ENCODE results near the gene NKAIN1. TPM values are rescaled to one million over a fixed set of nuclear protein-coding genes. Genes with fewer than 3 reads are reported as not detected.
"Not testable (repeated sequence)": the region's sequence is repeated elsewhere in the genome, so short reads cannot be mapped to it uniquely, and the experiment has no call there.

Gene NKAIN1
- polyA plus RNA-seq, result under 1 TPM in 2 of 4 donors, not detected in 2; 0.27 to 0.94 TPM
- long read RNA-seq, donor 1, result 0 reads
- long read RNA-seq, donor 2, result 0 reads
- long read RNA-seq, donor 3, result 0 reads
- long read RNA-seq, donor 4, result 0 reads
- long read RNA-seq, donor 5, result 0 reads
- long read RNA-seq, donor 6, result 0 reads
- long read RNA-seq, donor 7, result 0 reads
- long read RNA-seq, donor 8, result 0 reads
- long read RNA-seq, donor 9, result 0 reads
- long read RNA-seq, donor 10, transcript NKAIN1-201 (7 exons, 2,589 nt), result major isoform, 6 of 6 reads
- long read RNA-seq, donor 10, partial matches to known transcripts, result 0 of 6 reads
- long read RNA-seq, donor 10, other reads (novel, unspliced or antisense), result 0 of 6 reads

GRCh38 chr1:31239653-31240241, at the start of gene NKAIN1:
Gene NKAIN1, minus strand, starts transcription at chr1:31239887. Its CDS starts 340 bp downstream, at chr1:31239547.
- Histone ChIP-seq H3K4me1 (ENCODE audit: control insufficient read depth in 3 of 3, insufficient read depth in 2 of 3, low read depth in 1 of 3, low read length in 2 of 3) (peaks cover 0 to 7% (median 3%) of the 10 kb centered on the region in 3 donors), H3K27me3 (ENCODE audit: control insufficient read depth in 3 of 3, insufficient read depth in 3 of 3, low read length in 3 of 3) (peaks cover 4 to 56% (median 31%) of the 10 kb centered on the region in 3 donors), H3K27ac (ENCODE audit: low read depth in 1 of 3, low read length in 2 of 3) (no peak within 1 kb of the TSS), H3K9me3 (ENCODE audit: control insufficient read depth in 2 of 2, insufficient read depth in 1 of 2, low read depth in 1 of 2, low read length in 1 of 2) (no peaks in the 10 kb centered on the region), H3K36me3 (ENCODE audit: control insufficient read depth in 3 of 3, insufficient read depth in 2 of 3, low read depth in 1 of 3, low read length in 3 of 3) (no peaks in the 10 kb centered on the region), H3K4me3 (ENCODE audit: low read depth in 1 of 3, low read length in 3 of 3) (peak within 1 kb of the TSS in 2 of 3 donors; percentile 18 to 42)
- 1% methylated on average over 44 to 57 of the region's 57 CpGs for WGBS, 3 donors
- DNase-seq (peak; percentile 29 to 48), FAIRE-seq (no peak)

GRCh38 chr1:31289021-31289420, 49.3 kb upstream of the NKAIN1 start:
- Histone ChIP-seq H3K27ac (ENCODE audit: low read depth in 1 of 3, low read length in 2 of 3) (no peak overlapping the region), H3K9me3 (ENCODE audit: control insufficient read depth in 2 of 2, insufficient read depth in 1 of 2, low read depth in 1 of 2, low read length in 1 of 2) (no peaks in the 10 kb centered on the region), H3K27me3 (ENCODE audit: control insufficient read depth in 3 of 3, insufficient read depth in 3 of 3, low read length in 3 of 3) (no peaks in the 10 kb centered on the region), H3K4me3 (ENCODE audit: low read depth in 1 of 3, low read length in 3 of 3) (no peak overlapping the region), H3K36me3 (ENCODE audit: control insufficient read depth in 3 of 3, insufficient read depth in 2 of 3, low read depth in 1 of 3, low read length in 3 of 3) (peaks cover 10 to 52% (median 12%) of the 10 kb centered on the region in 3 donors), H3K4me1 (ENCODE audit: control insufficient read depth in 3 of 3, insufficient read depth in 2 of 3, low read depth in 1 of 3, low read length in 2 of 3) (no peaks in the 10 kb centered on the region)
- FAIRE-seq (no peak), DNase-seq (no peak)
- WGBS, 3 donors, result 75 to 91% (median 85%) methylated on average over 4 of the region's 4 CpGs

DNA sequence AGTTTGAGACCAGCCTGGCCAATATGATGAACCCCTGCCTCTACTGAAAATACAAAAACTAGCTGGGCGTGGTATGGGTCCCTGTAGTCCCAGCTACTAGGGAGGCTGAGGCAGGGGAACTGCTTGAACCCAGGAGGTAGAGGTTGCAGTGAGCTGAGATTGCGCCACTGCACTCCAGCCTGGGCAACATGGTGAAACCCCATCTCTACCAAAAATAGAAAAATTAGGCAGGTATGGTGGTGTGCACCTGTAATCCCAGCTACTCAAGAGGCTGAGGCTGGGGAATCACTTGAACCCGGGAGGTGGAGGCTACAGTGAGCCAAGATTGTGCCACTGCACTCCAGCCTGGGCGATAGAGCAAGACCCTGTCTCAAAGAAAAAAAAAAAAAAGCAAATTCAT, 48.1 kb upstream of the NKAIN1 start:
- H3K36me3 ChIP-seq (ENCODE audit: control insufficient read depth in 3 of 3, insufficient read depth in 2 of 3, low read depth in 1 of 3, low read length in 3 of 3), result peaks cover 10 to 55% (median 12%) of the 10 kb centered on the region in 3 donors
- H3K4me1 ChIP-seq (ENCODE audit: control insufficient read depth in 3 of 3, insufficient read depth in 2 of 3, low read depth in 1 of 3, low read length in 2 of 3); FAIRE-seq; H3K9me3 ChIP-seq (ENCODE audit: control insufficient read depth in 2 of 2, insufficient read depth in 1 of 2, low read depth in 1 of 2, low read length in 1 of 2); H3K4me3 ChIP-seq (ENCODE audit: low read depth in 1 of 3, low read length in 3 of 3); H3K27me3 ChIP-seq (ENCODE audit: control insufficient read depth in 3 of 3, insufficient read depth in 3 of 3, low read length in 3 of 3); H3K27ac ChIP-seq (ENCODE audit: low read depth in 1 of 3, low read length in 2 of 3); DNase-seq: not testable (repeated sequence)
- WGBS, 3 donors, result 93 to 99% (median 95%) methylated on average over 4 of the region's 4 CpGs

DNA sequence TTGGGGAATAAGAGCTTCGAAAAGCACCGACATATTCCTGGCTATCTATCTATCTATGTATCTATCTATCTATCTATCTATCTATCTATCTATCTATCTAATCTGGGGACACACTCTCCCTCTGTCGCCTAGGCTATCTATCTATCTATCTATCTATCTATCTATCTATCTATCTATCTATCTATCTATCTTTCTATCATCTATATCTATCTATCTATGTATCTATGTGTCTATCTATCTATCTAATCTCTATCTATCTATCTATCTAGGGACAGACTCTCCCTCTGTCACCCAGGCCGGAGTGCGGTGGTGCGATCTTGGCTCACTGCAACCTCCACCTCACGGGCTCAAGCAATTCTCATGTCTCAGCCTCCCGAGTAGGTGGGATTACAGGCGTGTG, 42.7 kb upstream of the NKAIN1 start:
- not testable (repeated sequence) for H3K27me3 ChIP-seq (ENCODE audit: control insufficient read depth in 3 of 3, insufficient read depth in 3 of 3, low read length in 3 of 3); H3K9me3 ChIP-seq (ENCODE audit: control insufficient read depth in 2 of 2, insufficient read depth in 1 of 2, low read depth in 1 of 2, low read length in 1 of 2); DNase-seq; H3K27ac ChIP-seq (ENCODE audit: low read depth in 1 of 3, low read length in 2 of 3); FAIRE-seq; H3K4me1 ChIP-seq (ENCODE audit: control insufficient read depth in 3 of 3, insufficient read depth in 2 of 3, low read depth in 1 of 3, low read length in 2 of 3); H3K4me3 ChIP-seq (ENCODE audit: low read depth in 1 of 3, low read length in 3 of 3)
- H3K36me3 ChIP-seq (ENCODE audit: control insufficient read depth in 3 of 3, insufficient read depth in 2 of 3, low read depth in 1 of 3, low read length in 3 of 3), result peaks cover 9 to 32% (median 16%) of the 10 kb centered on the region in 3 donors
- WGBS, 3 donors, result 94 to 95% (median 94%) methylated on average over 9 of the region's 9 CpGs

DNA sequence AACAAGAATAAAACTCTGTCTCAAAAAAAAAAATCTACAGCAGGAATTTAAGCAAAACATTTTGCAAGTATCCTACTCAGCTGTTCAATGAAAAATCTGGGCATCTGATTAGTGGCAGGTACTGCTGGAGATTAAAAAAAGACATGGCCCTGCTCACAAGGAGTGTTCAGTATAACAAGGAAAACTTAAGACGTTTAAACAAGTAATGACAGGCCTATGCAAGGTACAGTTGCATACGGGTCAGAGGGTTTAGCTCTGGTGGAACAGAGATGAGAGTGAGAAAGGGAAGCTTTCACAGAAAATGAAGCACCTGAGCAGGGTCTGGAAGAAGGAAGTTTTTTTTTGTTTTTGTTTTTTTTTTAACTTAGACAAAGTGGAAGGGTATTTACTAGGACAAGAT, 33.9 kb upstream of the NKAIN1 start:
- peaks cover 8 to 31% (median 11%) of the 10 kb centered on the region in 3 donors for H3K36me3 ChIP-seq (ENCODE audit: control insufficient read depth in 3 of 3, insufficient read depth in 2 of 3, low read depth in 1 of 3, low read length in 3 of 3)
- WGBS, 3 donors, result 67 to 83% (median 82%) methylated on average over 2 of the region's 2 CpGs

DNA sequence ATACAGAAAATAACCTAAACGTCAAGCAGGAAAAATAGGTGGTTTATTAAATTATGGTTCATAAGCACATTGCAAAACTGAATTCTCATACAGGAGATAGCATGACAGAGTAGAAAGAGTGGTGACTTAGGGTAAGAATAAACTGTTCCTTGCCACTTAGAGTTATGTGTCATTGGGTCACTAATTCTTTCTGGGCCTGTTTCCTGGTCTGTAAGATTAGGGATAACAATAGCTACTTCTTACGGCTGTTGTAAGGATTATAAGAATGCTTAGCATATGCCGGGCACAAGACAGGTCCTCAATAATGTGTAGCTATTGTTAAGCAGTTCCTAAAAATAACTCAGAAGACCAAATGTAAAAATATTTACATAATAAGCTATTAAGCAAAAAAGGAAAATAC, 32.7 kb upstream of the NKAIN1 start:
- no peak overlapping the region for H3K27ac ChIP-seq (ENCODE audit: low read depth in 1 of 3, low read length in 2 of 3)
- H3K36me3 ChIP-seq (ENCODE audit: control insufficient read depth in 3 of 3, insufficient read depth in 2 of 3, low read depth in 1 of 3, low read length in 3 of 3), result peaks cover 10 to 37% (median 10%) of the 10 kb centered on the region in 3 donors
- FAIRE-seq, result no peak
- H3K9me3 ChIP-seq (ENCODE audit: control insufficient read depth in 2 of 2, insufficient read depth in 1 of 2, low read depth in 1 of 2, low read length in 1 of 2), result no peaks in the 10 kb centered on the region
- no peak for DNase-seq
- 62 to 85% (median 81%) methylated on average over 3 of the region's 3 CpGs for WGBS, 3 donors
- H3K27me3 ChIP-seq (ENCODE audit: control insufficient read depth in 3 of 3, insufficient read depth in 3 of 3, low read length in 3 of 3), result no peaks in the 10 kb centered on the region
- no peak overlapping the region for H3K4me3 ChIP-seq (ENCODE audit: low read depth in 1 of 3, low read length in 3 of 3)
- H3K4me1 ChIP-seq (ENCODE audit: control insufficient read depth in 3 of 3, insufficient read depth in 2 of 3, low read depth in 1 of 3, low read length in 2 of 3), result no peaks in the 10 kb centered on the region

More for the DNA sequence above, 33.9 kb upstream of the NKAIN1 start:
- no peak for DNase-seq
- Histone ChIP-seq H3K4me1 (ENCODE audit: control insufficient read depth in 3 of 3, insufficient read depth in 2 of 3, low read depth in 1 of 3, low read length in 2 of 3) (no peaks in the 10 kb centered on the region), H3K27ac (ENCODE audit: low read depth in 1 of 3, low read length in 2 of 3) (no peak overlapping the region), H3K27me3 (ENCODE audit: control insufficient read depth in 3 of 3, insufficient read depth in 3 of 3, low read length in 3 of 3) (no peaks in the 10 kb centered on the region), H3K4me3 (ENCODE audit: low read depth in 1 of 3, low read length in 3 of 3) (no peak overlapping the region), H3K9me3 (ENCODE audit: control insufficient read depth in 2 of 2, insufficient read depth in 1 of 2, low read depth in 1 of 2, low read length in 1 of 2) (no peaks in the 10 kb centered on the region)
- FAIRE-seq, result no peak

DNA sequence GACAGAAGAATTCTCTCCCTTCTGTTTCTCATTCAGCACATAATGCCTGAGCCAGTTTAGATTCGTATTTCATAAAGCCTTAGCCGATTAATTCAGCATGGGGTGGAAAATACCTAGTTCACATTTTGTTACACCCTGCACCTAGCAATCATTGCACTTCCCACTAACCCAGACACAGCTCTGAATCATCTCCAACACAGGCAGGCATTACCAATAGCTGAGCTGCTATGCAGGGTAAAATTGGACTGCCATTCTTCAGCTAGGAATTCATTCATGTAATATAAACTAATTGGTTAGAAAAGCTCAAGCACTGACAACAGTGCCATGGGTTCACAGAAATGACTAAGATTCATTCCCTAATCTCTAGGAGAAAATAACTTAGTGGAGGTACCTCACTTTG, 26.9 kb upstream of the NKAIN1 start:
- Histone ChIP-seq H3K4me1 (ENCODE audit: control insufficient read depth in 3 of 3, insufficient read depth in 2 of 3, low read depth in 1 of 3, low read length in 2 of 3) (no peaks in the 10 kb centered on the region), H3K27ac (ENCODE audit: low read depth in 1 of 3, low read length in 2 of 3) (no peak overlapping the region), H3K9me3 (ENCODE audit: control insufficient read depth in 2 of 2, insufficient read depth in 1 of 2, low read depth in 1 of 2, low read length in 1 of 2) (no peaks in the 10 kb centered on the region), H3K4me3 (ENCODE audit: low read depth in 1 of 3, low read length in 3 of 3) (no peak overlapping the region), H3K36me3 (ENCODE audit: control insufficient read depth in 3 of 3, insufficient read depth in 2 of 3, low read depth in 1 of 3, low read length in 3 of 3) (peaks cover 16 to 40% (median 20%) of the 10 kb centered on the region in 3 donors), H3K27me3 (ENCODE audit: control insufficient read depth in 3 of 3, insufficient read depth in 3 of 3, low read length in 3 of 3) (no peaks in the 10 kb centered on the region)
- no peak for FAIRE-seq
- no peak for DNase-seq
- 94 to 100% (median 98%) methylated on average over 2 of the region's 2 CpGs for WGBS, 3 donors

GRCh38 chr1:31264790-31265386, 25.2 kb upstream of the NKAIN1 start:
- FAIRE-seq (no peak), DNase-seq (no peak)
- no peaks in the 10 kb centered on the region for H3K27me3 ChIP-seq (ENCODE audit: control insufficient read depth in 3 of 3, insufficient read depth in 3 of 3, low read length in 3 of 3)
- no peaks in the 10 kb centered on the region for H3K9me3 ChIP-seq (ENCODE audit: control insufficient read depth in 2 of 2, insufficient read depth in 1 of 2, low read depth in 1 of 2, low read length in 1 of 2)
- H3K27ac ChIP-seq (ENCODE audit: low read depth in 1 of 3, low read length in 2 of 3), result no peak overlapping the region
- no peak overlapping the region for H3K4me3 ChIP-seq (ENCODE audit: low read depth in 1 of 3, low read length in 3 of 3)
- 82 to 98% (median 96%) methylated on average over 1 of the region's 1 CpG for WGBS, 3 donors
- no peaks in the 10 kb centered on the region for H3K4me1 ChIP-seq (ENCODE audit: control insufficient read depth in 3 of 3, insufficient read depth in 2 of 3, low read depth in 1 of 3, low read length in 2 of 3)
- peaks cover 15 to 45% (median 20%) of the 10 kb centered on the region in 3 donors for H3K36me3 ChIP-seq (ENCODE audit: control insufficient read depth in 3 of 3, insufficient read depth in 2 of 3, low read depth in 1 of 3, low read length in 3 of 3)
